Measurements from ENCODE around the gene MAP3K7.

- TF ChIP-seq CTCF (conservative IDR thresholded peaks at IDR 0.05; ENCODE audit: low read depth, low read length) = no peak
- no peak for TF ChIP-seq RCOR1 (IDR thresholded peaks at IDR 0.05; ENCODE audit: insufficient replicate concordance, low read length)
- no peak for TF ChIP-seq MXI1 (IDR thresholded peaks at IDR 0.05; ENCODE audit: borderline replicate concordance, low read depth, low read length)
- no peak for TF ChIP-seq RAD21 (IDR thresholded peaks at IDR 0.05; ENCODE audit: low read length)
- no peak for TF ChIP-seq USF2 (IDR thresholded peaks at IDR 0.05; ENCODE audit: low read depth, low read length)
- no peak for TF ChIP-seq RFX5 (IDR thresholded peaks at IDR 0.05; ENCODE audit: low read depth, low read length)
- TF ChIP-seq POLR2A (IDR thresholded peaks at IDR 0.05; ENCODE audit: low read depth, low read length) = no peak
- TF ChIP-seq CHD1 (IDR thresholded peaks at IDR 0.05; ENCODE audit: low read depth, low read length) = no peak
- TF ChIP-seq FOS (IDR thresholded peaks at IDR 0.05; ENCODE audit: low read depth, low read length) = no peak
- TF ChIP-seq NFE2L2 (IDR thresholded peaks at IDR 0.05; ENCODE audit: low read depth, low read length) = no peak
- TF ChIP-seq CEBPB (IDR thresholded peaks at IDR 0.05; ENCODE audit: low read depth, low read length) = no peak
- no peak for TF ChIP-seq ELK1 (IDR thresholded peaks at IDR 0.05; ENCODE audit: borderline replicate concordance, low read depth, low read length)
Observed at GRCh38 chr6:90477366-90477765, 109.5 kb downstream of the MAP3K7 start.
